ENCODE measurements around the gene SNX22.

DNA sequence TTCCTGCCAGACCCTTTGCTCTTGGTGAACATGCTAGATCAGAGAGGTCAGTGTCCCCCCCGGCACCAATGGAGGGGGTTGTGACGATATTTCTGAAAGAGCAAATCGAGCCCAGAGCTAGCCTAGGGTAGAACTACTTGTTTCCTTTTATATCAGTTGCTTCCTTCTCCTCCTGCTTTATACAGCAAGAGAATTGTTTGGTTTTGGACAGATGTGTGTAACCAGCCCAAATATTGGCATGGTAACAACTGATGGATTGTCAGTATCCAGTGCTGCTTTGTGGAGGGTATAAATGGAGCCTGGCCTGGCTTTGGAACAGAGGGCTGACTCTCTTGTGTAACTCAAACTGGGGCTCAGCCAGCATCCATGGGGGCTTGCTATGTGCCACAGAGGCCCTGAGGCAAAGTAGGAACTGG is 28.6 kb upstream of the SNX22 start:
- TF ChIP-seq ZNF274 (IDR thresholded peaks at IDR 0.05; ENCODE audit: low read depth, low read length) (no peak), SUZ12 (IDR thresholded peaks at IDR 0.05; ENCODE audit: extremely low read depth, insufficient read depth, insufficient read length) (no peak), YY1 (IDR thresholded peaks at IDR 0.05; ENCODE audit: insufficient read depth, insufficient read length) (no peak)

Data from NT2/D1 (cell line).